ENCODE results near the gene TFB1M.

GRCh38 chr6:155333414-155333813 lies 19.1 kb upstream of the TFB1M start:
- TF ChIP-seq CTCF (IDR thresholded peaks at IDR 0.05; ENCODE audit: low read depth, low read length) (no peak), MAX (IDR thresholded peaks at IDR 0.05; ENCODE audit: low read depth, low read length) (no peak), POLR2A (IDR thresholded peaks at IDR 0.05; ENCODE audit: extremely low read depth, insufficient read length) (no peak), MYC (IDR thresholded peaks at IDR 0.05; ENCODE audit: low read depth, low read length) (no peak)
